Fibroblast of the conjunctiva (primary cell): ENCODE measurements around the gene KCNC2.

Experiments
- DNase-seq: peaks from one replicate; pipeline ENCODE4 v3.0.0-alpha.2; 2010; ENCODE audit warnings: low read depth

Gene KCNC2

GRCh38 chr12:75161488-75161887 lies 48.2 kb downstream of the KCNC2 start:
- no peak for DNase-seq

DNA sequence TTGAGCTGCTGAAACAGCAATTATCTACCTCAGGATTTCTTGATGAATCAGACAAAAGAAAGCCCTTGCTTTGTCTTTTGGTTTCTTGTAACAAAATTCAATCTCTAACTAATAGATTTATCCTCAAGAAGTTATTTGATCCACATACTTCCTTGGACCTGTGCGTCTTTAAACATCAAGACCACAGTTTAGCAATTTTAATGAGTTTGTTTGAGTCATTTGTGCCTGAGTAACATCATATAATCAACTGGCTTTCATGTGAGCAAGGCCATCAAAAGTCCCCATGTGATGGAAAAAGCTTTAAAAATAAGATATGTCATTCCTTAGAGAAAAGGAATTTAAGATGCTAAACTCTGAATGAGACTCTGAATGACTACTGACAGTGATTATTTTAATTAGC lies 52.3 kb downstream of the KCNC2 start:
- no peak for DNase-seq

DNA sequence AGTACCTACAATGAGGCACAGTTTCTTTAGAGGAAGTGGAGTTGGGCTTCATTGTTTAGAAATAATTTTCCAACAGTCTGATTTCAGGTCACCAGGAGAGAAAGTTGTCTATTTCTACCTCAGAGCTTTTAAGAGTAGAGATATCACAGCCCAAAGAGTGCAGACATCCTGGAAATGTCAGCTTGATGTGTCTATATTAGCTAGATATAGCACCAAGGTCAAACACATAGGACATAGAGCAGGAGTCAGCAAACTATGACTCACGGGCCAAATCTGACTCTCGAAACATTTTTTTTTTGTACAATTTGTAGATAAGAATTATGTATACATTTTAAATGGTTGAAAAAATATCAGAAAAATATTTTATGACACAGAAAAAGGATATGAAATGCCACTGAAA lies 53.7 kb downstream of the KCNC2 start:
- no peak for DNase-seq

GRCh38 chr12:75154388-75154787 lies 55.3 kb downstream of the KCNC2 start:
- DNase-seq, result no peak

GRCh38 chr12:75139196-75139595 lies 70.4 kb downstream of the KCNC2 start:
- DNase-seq, result no peak

- no peak for DNase-seq
Observed at GRCh38 chr12:75137896-75138295, 71.7 kb downstream of the KCNC2 start.

DNA sequence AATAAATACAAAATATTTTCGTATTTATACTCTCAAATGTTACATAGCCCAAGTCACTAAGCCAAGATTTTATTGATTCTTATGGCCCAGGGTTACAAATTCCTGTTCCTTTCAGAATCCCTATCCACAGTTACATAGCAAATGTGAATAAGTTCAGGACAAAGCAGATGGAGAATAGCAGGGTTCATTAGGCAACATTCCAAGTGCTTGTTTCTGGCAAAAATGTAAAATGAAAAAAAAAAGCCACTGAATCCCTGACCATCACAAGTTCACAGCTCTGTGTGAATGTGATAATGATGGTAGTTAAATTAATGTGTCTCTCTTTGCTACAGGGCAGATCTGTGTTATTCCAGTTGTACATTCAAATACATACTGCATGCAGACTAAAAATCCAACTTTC lies 74.6 kb downstream of the KCNC2 start:
- DNase-seq, result no peak

DNA sequence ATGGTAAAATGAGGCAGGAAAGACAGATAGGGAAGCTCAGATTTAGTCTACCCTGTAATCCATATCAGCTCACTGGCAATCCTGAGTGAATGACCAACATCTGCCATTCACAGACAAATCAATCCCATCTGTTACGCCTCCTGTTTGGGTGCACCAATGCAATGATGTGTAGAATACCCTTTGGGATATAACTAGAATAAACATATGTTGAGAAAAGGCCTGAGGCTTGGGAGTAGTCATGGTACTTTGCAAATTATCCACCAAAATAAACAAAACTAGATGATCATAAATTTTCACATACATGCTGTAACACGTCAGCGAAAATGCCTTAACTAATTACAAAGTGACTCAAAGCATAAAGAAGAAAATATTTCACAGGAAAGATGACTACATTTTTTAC lies 78.8 kb downstream of the KCNC2 start:
- DNase-seq, result peak; percentile 9

- no peak for DNase-seq
Observed at GRCh38 chr12:75129275-75129674, 80.4 kb downstream of the KCNC2 start.

- DNase-seq, result no peak
Observed at GRCh38 chr12:75121036-75121705, 88.5 kb downstream of the KCNC2 start.

DNA sequence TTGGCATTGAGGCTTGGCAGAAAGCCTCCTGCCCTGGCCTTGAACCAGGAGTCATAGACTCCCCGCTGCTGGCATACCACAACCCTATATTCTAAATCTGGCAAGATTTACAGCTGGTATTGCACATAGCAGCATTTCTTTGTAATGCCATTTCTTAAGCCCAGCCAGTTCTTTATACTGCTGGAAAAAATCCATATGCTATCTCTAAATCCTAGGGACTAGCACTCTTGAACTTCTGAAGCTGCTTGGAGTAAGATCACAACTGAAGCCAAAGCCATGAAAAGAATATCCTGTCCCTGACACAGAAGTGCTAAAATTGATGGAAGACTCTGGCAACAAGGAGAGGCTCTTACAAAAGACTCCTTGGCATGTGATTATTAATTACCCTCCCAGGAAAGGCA lies 89.3 kb downstream of the KCNC2 start:
- DNase-seq, result no peak

DNA sequence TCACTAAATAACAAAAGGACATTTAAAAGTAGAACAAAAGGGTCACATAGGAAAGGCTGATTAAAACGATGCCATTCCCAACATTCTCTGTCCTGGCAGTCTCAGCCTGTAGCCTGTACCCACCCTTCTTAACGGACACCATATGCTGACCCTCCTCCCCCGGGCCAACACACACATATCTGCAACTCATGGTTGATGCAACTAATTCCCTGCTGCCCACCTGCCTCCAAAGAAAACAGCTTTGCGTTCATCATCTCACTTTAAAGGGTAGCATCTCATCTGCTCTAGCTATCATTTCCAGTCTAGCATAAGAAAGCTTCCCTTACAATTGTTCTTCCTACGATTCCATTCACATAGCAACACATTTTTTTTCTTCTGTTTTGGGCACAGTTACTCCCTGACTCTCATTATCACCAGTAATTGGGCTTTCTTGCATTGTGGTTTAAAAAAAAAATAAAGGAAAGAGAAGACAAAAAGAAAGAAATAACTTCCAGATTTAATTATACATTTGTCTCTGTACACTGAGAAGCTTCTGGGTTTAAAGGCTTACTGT lies 92.9 kb downstream of the KCNC2 start:
- DNase-seq, result no peak

- DNase-seq, result no peak
Observed at GRCh38 chr12:75115748-75116147, 93.9 kb downstream of the KCNC2 start.

DNA sequence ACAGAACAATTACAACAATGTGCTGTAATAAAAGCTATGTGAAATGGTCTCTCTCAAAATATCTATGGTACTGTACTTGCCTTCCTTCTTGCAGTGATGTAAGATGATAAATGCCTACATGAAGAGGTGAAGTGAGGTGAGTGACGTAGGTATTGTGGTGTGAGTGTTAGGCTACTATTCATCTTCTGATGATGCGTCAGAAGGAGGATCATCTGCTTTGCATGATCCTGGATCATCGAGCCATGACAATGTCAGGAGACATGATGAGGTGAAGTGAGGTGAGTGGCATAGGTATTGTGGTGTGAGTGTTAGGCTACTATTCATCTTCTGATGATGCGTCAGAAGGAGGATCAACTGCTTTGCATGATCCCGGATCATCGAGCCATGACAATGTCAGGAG lies 105.8 kb downstream of the KCNC2 start:
- DNase-seq, result no peak

- DNase-seq, result no peak
Observed at GRCh38 chr12:75101781-75102180, 107.9 kb downstream of the KCNC2 start.

GRCh38 chr12:75099210-75099609 lies 110.4 kb downstream of the KCNC2 start:
- DNase-seq, result no peak

DNA sequence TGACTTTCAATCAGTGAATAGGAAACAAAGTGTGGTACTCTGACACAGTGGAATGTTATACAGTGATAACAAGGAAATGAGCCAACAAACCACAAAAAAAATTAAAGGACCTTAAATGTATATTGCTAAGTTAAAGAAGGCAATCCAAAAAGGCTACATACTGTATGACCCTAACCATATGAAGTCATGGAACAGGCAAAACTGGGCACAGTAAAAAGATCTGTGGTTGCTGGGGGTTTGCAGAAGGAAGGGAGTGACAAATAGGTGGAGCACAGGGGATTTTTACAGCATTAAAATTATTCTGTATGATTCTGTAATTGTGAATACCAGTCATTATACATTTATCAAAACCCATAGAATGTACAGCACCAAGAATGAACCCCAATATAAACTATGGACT lies 112.6 kb downstream of the KCNC2 start:
- no peak for DNase-seq

DNA sequence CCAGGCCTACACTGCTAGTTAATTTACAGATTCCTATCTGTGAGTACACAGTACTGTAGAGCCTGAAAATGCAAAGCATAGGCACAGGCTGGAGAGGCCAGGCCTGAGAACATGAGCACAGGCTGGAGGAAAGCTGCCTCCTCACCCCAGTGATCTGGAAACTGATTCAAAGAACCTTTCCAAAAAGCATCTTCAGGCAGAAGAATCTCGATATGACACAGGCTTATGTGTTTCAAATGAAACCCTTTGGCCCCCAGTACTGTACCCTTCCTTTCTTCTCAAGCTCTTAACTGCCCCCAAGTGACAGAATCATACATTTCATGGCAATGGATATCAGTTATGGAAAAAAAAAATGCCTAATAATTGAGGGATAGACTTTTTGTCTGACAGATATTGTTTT lies 122.0 kb downstream of the KCNC2 start:
- DNase-seq, result no peak

DNA sequence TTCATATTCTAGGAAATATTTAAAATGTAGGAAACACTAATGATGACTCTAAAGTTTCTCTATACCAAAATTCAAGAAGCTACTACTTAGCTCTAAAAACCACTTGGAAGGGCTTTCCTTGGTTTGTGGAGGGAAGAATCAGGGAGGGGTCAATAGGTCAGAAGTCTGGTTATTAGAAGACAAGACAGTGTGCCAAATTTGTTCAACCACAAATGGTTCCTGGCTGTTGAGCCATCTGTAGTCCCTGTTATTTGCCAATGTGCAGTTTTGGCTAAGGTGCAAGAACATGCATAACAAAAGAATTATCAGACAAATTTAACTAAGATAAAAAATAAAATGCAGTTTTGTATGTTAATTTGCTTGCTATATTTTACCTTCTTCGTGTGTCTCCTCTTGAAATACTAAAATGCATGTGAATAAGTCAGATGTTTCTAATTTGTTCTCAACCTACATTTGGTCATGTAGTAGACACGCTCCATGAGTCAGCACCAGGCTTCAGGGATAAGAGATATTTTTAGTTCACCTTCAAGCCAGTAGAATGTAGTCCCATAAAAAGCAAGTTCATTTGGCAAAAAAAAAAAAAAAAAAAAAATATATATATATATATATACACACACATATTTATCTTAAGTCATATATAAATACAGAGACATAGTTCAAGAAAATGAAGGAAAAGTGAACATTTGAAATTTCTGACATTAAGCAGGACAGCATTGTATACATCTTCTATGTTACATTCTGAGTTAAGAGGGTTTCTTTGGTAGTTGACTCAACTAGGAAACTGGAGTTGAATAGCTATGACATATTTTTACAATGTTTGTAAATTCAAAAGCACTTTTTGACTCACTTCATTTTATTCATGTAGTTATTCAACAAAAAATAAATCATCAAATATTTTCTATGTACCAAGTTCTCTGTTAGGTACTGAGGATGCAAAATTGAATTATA lies 123.3 kb downstream of the KCNC2 start:
- DNase-seq, result no peak

- DNase-seq, result no peak
Observed at GRCh38 chr12:75081305-75081704, 128.3 kb downstream of the KCNC2 start.

DNA sequence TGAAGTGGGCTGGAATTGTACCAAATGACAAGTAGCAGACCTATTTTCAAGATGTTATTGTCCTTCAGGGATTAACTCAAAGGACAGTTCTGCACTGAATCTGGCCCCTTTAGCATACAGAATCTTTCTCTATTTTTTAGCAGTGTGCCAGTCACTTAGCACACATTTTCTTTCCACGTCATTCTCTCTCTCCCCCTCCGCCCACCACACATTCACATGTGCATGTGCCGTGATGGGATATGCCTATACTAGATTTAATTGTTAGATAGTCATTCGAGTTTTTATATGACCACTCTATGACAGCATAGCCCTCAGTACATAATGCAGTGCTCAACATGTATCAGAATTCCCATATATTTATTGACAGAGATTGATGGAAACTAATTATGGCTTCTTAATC lies 129.1 kb downstream of the KCNC2 start:
- no peak for DNase-seq

DNA sequence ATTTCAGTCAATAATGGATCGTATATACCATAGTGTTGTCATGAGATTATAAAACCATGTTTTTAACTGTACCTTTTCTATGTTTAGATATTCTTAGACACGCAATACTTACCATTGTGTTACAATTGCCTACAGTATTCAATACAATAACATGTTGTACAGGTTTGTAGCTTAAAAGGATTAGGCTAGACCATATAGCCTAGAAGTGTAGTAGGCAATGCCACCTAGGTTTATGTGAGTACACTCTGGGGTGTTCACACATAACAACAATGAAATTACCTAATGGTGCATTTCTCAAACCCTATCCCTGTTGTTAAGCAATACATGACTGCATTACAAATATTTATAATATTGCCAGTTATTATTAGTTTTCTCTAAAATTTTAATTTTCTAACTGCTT lies 144.2 kb downstream of the KCNC2 start:
- no peak for DNase-seq

DNA sequence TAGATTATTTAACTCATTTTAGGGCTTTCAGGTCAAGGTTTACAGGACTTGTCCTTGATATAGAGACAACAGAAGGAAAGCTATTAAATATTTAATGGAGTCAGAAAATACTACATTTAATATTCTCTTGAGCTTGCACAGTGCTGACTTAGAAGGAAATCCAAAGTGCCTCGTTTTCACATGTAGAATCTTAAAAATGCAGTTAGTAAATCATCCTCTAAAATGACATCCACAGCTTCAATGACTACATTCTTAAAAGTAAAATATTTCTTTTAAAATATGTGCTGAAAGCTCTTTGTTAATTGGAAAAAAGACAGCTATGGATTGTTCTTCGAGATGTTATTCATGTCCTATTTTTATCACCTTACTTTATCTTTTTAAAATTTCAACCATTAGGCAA lies 146.9 kb downstream of the KCNC2 start:
- no peak for DNase-seq
